GM12873 (cell line): ENCODE results near the gene BTBD10.

Experiments used
- TF ChIP-seq, protein P1 (sequence below): IDR thresholded peaks from 2 replicates; pipeline ENCODE4 v1.5.1; 2012; ENCODE audit warnings: low read depth, mild to moderate bottlenecking, moderate library complexity, low read length, control low read depth; ENCODE audit not compliant: insufficient read depth; ENCODE audit errors: missing control alignments

Gene BTBD10

DNA sequence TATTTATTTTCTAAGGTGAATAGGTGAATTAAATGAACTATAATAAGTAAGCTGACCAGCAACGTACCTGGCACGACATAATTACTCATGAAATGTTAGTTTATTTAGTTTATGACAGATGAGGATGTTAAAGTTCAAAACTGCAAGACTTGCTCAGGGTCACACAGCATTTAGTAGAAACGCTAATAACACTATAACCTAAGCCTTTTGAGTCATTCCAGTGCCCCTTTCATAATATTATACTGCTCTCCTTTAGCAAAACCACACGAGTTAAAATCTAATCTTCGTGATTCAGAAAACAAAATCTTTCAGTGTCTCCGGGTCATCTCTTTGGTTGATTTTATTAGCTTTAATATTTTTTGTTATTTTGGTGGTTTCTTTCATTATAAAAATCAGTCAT lies 39.6 kb downstream of the BTBD10 start:
- TF ChIP-seq, protein P1, sequence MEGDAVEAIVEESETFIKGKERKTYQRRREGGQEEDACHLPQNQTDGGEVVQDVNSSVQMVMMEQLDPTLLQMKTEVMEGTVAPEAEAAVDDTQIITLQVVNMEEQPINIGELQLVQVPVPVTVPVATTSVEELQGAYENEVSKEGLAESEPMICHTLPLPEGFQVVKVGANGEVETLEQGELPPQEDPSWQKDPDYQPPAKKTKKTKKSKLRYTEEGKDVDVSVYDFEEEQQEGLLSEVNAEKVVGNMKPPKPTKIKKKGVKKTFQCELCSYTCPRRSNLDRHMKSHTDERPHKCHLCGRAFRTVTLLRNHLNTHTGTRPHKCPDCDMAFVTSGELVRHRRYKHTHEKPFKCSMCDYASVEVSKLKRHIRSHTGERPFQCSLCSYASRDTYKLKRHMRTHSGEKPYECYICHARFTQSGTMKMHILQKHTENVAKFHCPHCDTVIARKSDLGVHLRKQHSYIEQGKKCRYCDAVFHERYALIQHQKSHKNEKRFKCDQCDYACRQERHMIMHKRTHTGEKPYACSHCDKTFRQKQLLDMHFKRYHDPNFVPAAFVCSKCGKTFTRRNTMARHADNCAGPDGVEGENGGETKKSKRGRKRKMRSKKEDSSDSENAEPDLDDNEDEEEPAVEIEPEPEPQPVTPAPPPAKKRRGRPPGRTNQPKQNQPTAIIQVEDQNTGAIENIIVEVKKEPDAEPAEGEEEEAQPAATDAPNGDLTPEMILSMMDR, result no peak

DNA sequence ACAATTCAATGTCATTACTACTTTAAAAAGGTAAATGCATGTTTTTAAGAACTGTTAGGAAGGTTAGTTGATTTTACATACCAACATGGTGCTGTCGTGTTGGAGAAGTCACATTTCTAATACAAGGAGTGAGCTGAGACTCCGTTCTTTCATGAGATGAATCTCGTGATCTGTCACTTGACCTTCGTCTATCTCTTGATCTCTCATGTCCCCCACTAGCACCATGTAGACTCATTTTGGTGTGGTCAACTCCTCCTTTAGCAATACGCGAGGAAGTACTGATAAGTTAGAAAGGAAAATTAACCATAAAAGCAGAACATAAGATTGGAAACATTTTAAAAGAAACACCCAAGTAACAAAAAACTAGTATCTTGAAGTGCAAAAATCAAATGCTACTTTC lies 41.5 kb downstream of the BTBD10 start:
- TF ChIP-seq, protein P1, result no peak

DNA sequence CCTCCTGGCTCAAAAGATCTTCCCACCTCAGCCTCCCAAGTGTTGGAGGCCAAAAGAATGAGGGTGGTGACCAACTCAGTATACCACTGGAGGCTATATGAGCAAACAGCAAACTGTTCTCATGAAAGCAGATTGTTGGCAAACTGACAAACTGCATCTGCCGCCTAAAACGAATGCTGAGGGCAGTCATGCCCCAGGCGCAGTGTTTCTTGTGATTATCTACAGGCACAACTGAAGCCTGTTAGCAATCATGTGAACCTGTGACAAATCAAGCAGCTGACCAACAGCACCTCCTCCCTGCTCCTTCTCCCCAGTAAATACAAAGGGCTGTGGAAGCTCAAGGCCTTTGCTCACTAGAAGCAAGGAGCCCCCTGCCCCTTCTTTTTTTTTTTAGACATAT lies 47.8 kb downstream of the BTBD10 start:
- TF ChIP-seq, protein P1, result no peak

DNA sequence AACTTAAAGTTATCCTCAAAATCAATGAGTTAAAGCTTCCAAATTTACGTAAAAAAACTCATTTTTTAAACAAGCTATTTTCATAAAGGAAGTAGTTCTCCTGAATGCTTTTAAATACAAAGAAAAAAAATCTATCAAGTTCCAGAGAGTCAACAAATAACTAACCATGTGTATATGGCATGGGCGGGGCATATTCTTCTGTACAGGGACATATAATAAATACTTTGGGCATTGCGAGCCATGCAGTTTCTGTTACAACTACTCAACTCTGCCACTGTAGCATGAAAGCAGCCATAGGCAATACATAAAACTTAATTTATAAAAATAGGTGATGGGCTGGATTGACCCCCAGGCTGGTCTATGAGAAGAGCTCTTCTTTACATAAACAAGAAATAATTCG lies 57.8 kb downstream of the BTBD10 start:
- TF ChIP-seq, protein P1, result no peak

DNA sequence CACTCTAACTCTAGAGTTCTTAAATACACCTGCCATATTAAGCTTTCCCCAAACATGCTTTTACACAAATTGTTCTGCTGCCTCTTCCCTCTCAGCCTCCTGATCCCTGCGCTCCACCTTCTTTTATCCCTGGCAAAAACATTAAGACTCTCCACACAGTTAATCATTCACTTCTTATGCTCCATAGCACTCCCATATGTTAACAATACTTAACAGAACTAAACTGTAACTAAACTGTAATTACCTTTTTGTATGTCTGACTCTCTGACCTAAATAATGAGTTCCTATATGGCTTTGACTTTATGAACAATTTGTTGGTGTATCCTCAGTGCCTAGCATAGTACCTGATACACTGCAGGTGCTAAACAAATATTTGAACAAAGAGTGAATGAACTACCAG lies 71.8 kb downstream of the BTBD10 start:
- TF ChIP-seq, protein P1, result no peak

DNA sequence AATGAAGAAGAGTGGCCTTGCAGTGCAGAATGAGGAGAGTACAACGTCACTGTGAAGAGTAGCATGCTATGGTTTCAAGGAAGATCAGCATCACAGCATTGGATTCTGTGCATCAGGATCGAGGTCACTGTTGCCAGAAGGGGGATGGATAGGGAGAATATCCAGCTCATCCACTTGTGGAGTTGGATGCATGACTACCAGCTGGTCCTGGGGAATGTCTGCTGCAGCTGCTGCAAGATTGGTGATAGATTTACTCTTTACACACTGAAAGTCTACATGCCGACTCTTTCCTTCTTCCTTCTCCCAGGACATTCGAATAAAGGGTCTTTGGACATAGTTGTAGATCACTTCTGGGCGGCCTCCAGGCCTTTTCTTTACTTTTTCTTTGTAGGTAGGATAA lies 74.3 kb downstream of the BTBD10 start:
- TF ChIP-seq, protein P1, result no peak

DNA sequence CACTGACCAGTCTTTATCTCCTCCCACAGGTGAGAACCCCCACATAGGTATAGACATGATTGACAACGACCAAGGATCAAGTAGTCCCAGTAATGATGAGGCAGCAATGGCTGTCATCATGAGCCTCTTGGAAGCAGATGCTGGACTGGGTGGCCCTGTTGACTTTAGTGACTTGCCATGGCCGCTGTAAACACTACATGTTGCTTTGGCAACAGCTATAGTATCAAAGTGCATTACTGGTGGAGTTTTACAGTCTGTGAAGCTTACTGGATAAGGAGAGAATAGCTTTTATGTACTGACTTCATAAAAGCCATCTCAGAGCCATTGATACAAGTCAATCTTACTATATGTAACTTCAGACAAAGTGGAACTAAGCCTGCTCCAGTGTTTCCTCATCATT lies 76.5 kb downstream of the BTBD10 start:
- TF ChIP-seq, protein P1, result no peak
